Right lobe of liver (tissue), 6 donors: ENCODE measurements around the gene HS6ST2. TPM values are rescaled to one million over a fixed set of nuclear protein-coding genes. Genes with fewer than 3 reads are reported as not detected.

Experiments used
- ATAC-seq, 4 donors: fragments of 200-7000 bp; cut with Tn5 transposase; one replicate each; pipeline ENCODE4 v1.9.1; 2020; ENCODE audit warnings: mild to moderate bottlenecking in 4 of 4, moderate library complexity in 4 of 4
- DNase-seq, 3 donors: peaks; one replicate each; pipeline ENCODE4 v3.0.0-alpha.2; 2020
- H3K27ac ChIP-seq, 3 donors: fragments of 200-600 bp; one replicate each; pipeline ENCODE4 v1.8.0; 2022
- H3K27me3 ChIP-seq, 2 donors: fragments of 200-600 bp; one replicate each; pipeline ENCODE4 v1.8.0; 2022
- H3K36me3 ChIP-seq, 4 donors: fragments of 200-600 bp; sonication (generic) in 1 of 4; one replicate each; pipeline versions ENCODE4 v1.5.1 to v1.8.0; 2017 to 2022; ENCODE audit warnings: control low read depth in 1 of 4
- H3K4me1 ChIP-seq, 4 donors: fragments of 200-600 bp; sonication (generic) in 1 of 4; one replicate each; pipeline versions ENCODE4 v1.5.1 to v1.8.0; 2017 to 2022; ENCODE audit warnings: control low read depth in 1 of 4
- H3K4me3 ChIP-seq, 3 donors: fragments of 200-600 bp; one replicate each; pipeline ENCODE4 v1.8.0; 2022
- H3K9me3 ChIP-seq, 4 donors: fragments of 200-600 bp; sonication (generic) in 1 of 4; one replicate each; pipeline versions ENCODE4 v1.5.1 to v1.8.0; 2017 to 2022; ENCODE audit warnings: control low read depth in 1 of 4
- CTCF ChIP-seq, 4 donors: fragments of 200-600 bp in 3 of 4; fragments of 450-650 bp in 1 of 4; IDR thresholded peaks; one replicate each; pipeline versions ENCODE4 v1.5.1 to v1.8.0; 2016 to 2022; ENCODE audit warnings: antibody characterized with exemption in 4 of 4, mild to moderate bottlenecking in 2 of 4
- POLR2A ChIP-seq: fragments of 450-650 bp; IDR thresholded peaks from one replicate; pipeline ENCODE4 v1.6.1; 2017; ENCODE audit warnings: antibody characterized with exemption, mild to moderate bottlenecking
- WGBS: methylation state at CpG from one replicate; pipeline ENCODE4 v1.1.6; 2018; ENCODE audit warnings: low coverage, low lambda C conversion rate; ENCODE audit not compliant: insufficient coverage; ENCODE audit errors: missing lambda C conversion rate; 5-methylcytosine and 5-hydroxymethylcytosine counted together
- intact Hi-C, 2 donors: fragments of 100-400 bp; cut with DNase I; formaldehyde crosslinking; loops; one replicate each; pipeline versions ENCODE4 v1.11.2 to v1.14.1; 2022
- total RNA-seq, 6 experiments: library from RNA; depleted of rRNA in 2 of 6; stranded (reverse); fragments of >200 nt in 2 of 6; fragmentation: NEBNext Ultra II Directional in 3 of 6; extraction: Animal tissue kit (Norgen Biotek cat#: 25700) in 3 of 6; gene quantifications; one replicate each; pipeline versions ENCODE4 v1.1.0 to v1.2.4, GENCODE V29; 2016 to 2023
- donor health status: DM: no; HTN: yes; CAD: no.
- donor health status: DM: no; HTN: no; CAD: no.
- donor health status: DM: no; HTN: no; CAD: no.
- donor health status: DM: no; HTN: yes; CAD: no.
- donor health status: DM: no; HTN: yes; CAD: no.

HS6ST2 gene
- total RNA-seq, 6 experiments from 2014 or later = 0.09 TPM; not detected in 5

GRCh38 chrX:132741689-132742088 is 216.7 kb downstream of the HS6ST2 start:
- no peak overlapping the region for H3K4me3 ChIP-seq
- no peaks in the 10 kb centered on the region for H3K4me1 ChIP-seq
- TF ChIP-seq CTCF (IDR thresholded peaks at IDR 0.05) (no peak), POLR2A (no peak)
- H3K36me3 ChIP-seq = no peaks in the 10 kb centered on the region
- H3K27ac ChIP-seq = no peak overlapping the region
- peaks cover 2 to 4% of the 10 kb centered on the region in 2 donors for H3K27me3 ChIP-seq
- intact Hi-C loops = no loop called here
- H3K9me3 ChIP-seq = no peaks in the 10 kb centered on the region
- no peak for DNase-seq
- ATAC-seq = no peak
- 39% methylated on average over 2 of the region's 2 CpGs for WGBS

GRCh38 chrX:132740316-132741123 is 217.9 kb downstream of the HS6ST2 start:
- no peak for DNase-seq
- no peak overlapping the region for H3K27ac ChIP-seq
- H3K9me3 ChIP-seq = no peaks in the 10 kb centered on the region
- intact Hi-C loops = no loop called here
- WGBS = 77% methylated on average over 3 of the region's 3 CpGs
- H3K27me3 ChIP-seq = peaks cover 2 to 4% of the 10 kb centered on the region in 2 donors
- TF ChIP-seq POLR2A (no peak), CTCF (IDR thresholded peaks at IDR 0.05) (peak; percentile 39 to 55 (median 52))
- no peaks in the 10 kb centered on the region for H3K36me3 ChIP-seq
- no peak for ATAC-seq
- H3K4me3 ChIP-seq = no peak overlapping the region
- H3K4me1 ChIP-seq = no peaks in the 10 kb centered on the region

GRCh38 chrX:132738951-132739350 is 219.5 kb downstream of the HS6ST2 start:
- no peak for DNase-seq
- Histone ChIP-seq H3K4me3 (no peak overlapping the region), H3K4me1 (no peaks in the 10 kb centered on the region), H3K9me3 (no peaks in the 10 kb centered on the region), H3K27ac (no peak overlapping the region), H3K27me3 (peaks cover 2 to 4% of the 10 kb centered on the region in 2 donors), H3K36me3 (no peaks in the 10 kb centered on the region)
- intact Hi-C loops = no loop called here
- no peak for ATAC-seq
- TF ChIP-seq CTCF (IDR thresholded peaks at IDR 0.05) = no peak
- no peak for TF ChIP-seq POLR2A
- 31% methylated on average over 2 of the region's 6 CpGs for WGBS

- DNase-seq = no peak
- TF ChIP-seq CTCF (IDR thresholded peaks at IDR 0.05) (no peak), POLR2A (no peak)
- H3K27me3 ChIP-seq = peaks cover 2 to 4% of the 10 kb centered on the region in 2 donors
- no peaks in the 10 kb centered on the region for H3K4me1 ChIP-seq
- ATAC-seq = peak in 3 of 4 donors; percentile 15 to 39 (median 38)
- intact Hi-C loops = no loop called here
- H3K36me3 ChIP-seq = no peaks in the 10 kb centered on the region
- no peak overlapping the region for H3K27ac ChIP-seq
- no peak overlapping the region for H3K4me3 ChIP-seq
- 60% methylated on average over 1 of the region's 5 CpGs for WGBS
- no peaks in the 10 kb centered on the region for H3K9me3 ChIP-seq
Observed at GRCh38 chrX:132737743-132738142, 220.7 kb downstream of the HS6ST2 start.
